Keratinocyte (primary cell): ENCODE data around the gene TBRG4. TPM values are rescaled to one million over a fixed set of nuclear protein-coding genes. Genes with fewer than 3 reads are reported as not detected.

Source experiments
- DNase-seq: peaks from one replicate; pipeline ENCODE4 v3.0.0-alpha.2; 2011; ENCODE audit warnings: low read depth, missing footprints, low spot score
- FAIRE-seq: peaks from 2 replicates; lab custom pipeline; 2011; peaks lifted over from hg19 to GRCh38; lab: Jason Lieb, UNC
- H2AFZ ChIP-seq: 2 replicates; pipeline ENCODE4 v1.6.0; 2012; ENCODE audit warnings: low read length, control low read depth, inconsistent platforms; ENCODE audit not compliant: control insufficient read depth
- H3K27ac ChIP-seq: 2 replicates; pipeline ENCODE4 v1.5.1; 2011; ENCODE audit warnings: low read length; ENCODE audit not compliant: control insufficient read depth, insufficient read depth
- H3K27me3 ChIP-seq: 3 replicates; pipeline ENCODE4 v1.6.0; 2011; ENCODE audit warnings: low read length; ENCODE audit not compliant: control insufficient read depth, insufficient read depth; ENCODE audit errors: extremely low read depth
- H3K36me3 ChIP-seq, 2 experiments: 2 replicates in 1 of 2; 3 replicates in 1 of 2; pipeline ENCODE4 v1.5.1; 2011; ENCODE audit warnings: low read length in 2 of 2, mild to moderate bottlenecking in 1 of 2; ENCODE audit not compliant: control insufficient read depth in 2 of 2, insufficient read depth in 2 of 2; ENCODE audit errors: extremely low read depth in 1 of 2
- H3K4me1 ChIP-seq: 3 replicates; pipeline ENCODE4 v1.5.1; 2011; ENCODE audit warnings: low read length; ENCODE audit not compliant: control insufficient read depth, insufficient read depth; ENCODE audit errors: extremely low read depth
- H3K4me2 ChIP-seq: 3 replicates; pipeline ENCODE4 v1.6.0; 2011; ENCODE audit warnings: low read depth, low read length; ENCODE audit not compliant: control insufficient read depth, insufficient read depth; ENCODE audit errors: extremely low read depth
- H3K4me3 ChIP-seq, 3 experiments: fragments of 200-600 bp in 1 of 3; sonication (generic) in 1 of 3; 2 replicates in 2 of 3; 3 replicates in 1 of 3; pipeline ENCODE4 v1.5.1; 2011 to 2016; ENCODE audit warnings: low read length in 3 of 3, mild to moderate bottlenecking in 3 of 3, control low read depth in 2 of 3, inconsistent platforms in 1 of 3, low read depth in 1 of 3, mixed read lengths in 1 of 3, mixed run types in 1 of 3, moderate library complexity in 1 of 3; ENCODE audit not compliant: control insufficient read depth in 2 of 3, insufficient read depth in 2 of 3; ENCODE audit errors: extremely low read depth in 1 of 3
- H3K79me2 ChIP-seq: 2 replicates; pipeline ENCODE4 v1.6.0; 2012; ENCODE audit warnings: low read length; ENCODE audit not compliant: control insufficient read depth, insufficient read depth
- H3K9ac ChIP-seq: 3 replicates; pipeline ENCODE4 v1.6.0; 2011; ENCODE audit warnings: low read length; ENCODE audit not compliant: control insufficient read depth, insufficient read depth; ENCODE audit errors: extremely low read depth
- H3K9me1 ChIP-seq: 3 replicates; pipeline ENCODE4 v1.6.0; 2011; ENCODE audit warnings: low read length; ENCODE audit not compliant: control insufficient read depth, insufficient read depth; ENCODE audit errors: extremely low read depth
- H3K9me3 ChIP-seq: 2 replicates; pipeline ENCODE4 v1.5.1; 2012; ENCODE audit warnings: low read depth, low read length; ENCODE audit not compliant: control insufficient read depth
- H4K20me1 ChIP-seq: 3 replicates; pipeline ENCODE4 v1.6.0; 2011; ENCODE audit warnings: low read length; ENCODE audit not compliant: control insufficient read depth, insufficient read depth; ENCODE audit errors: extremely low read depth
- EZH2 ChIP-seq: IDR thresholded peaks from one replicate; pipeline ENCODE4 v1.6.1; 2012; ENCODE audit warnings: inconsistent platforms, mild to moderate bottlenecking, low read length, moderate library complexity
- dilution Hi-C: fragments of 300-500 bp; cut with MboI; formaldehyde crosslinking; loops from one replicate; pipeline ENCODE4 v1.7.0; 2020; ENCODE audit warnings: low sequenced_read_pairs; ENCODE audit not compliant: extremely low pct_ligation_motif_present
- polyA plus RNA-seq, 5 experiments: library from polyadenylated mRNA; depleted of rRNA in 3 of 5; stranded (reverse) in 3 of 5; stranded (forward) in 1 of 5; unstranded in 1 of 5; fragments of >200 nt; gene quantifications; 1 replicate in 1 of 5; 2 replicates in 3 of 5; 3 replicates in 1 of 5; pipeline versions ENCODE4 v1.2.1 to v1.2.3, GENCODE V29; 2011 to 2012; ENCODE audit warnings: missing spikeins in 2 of 5, low read depth in 1 of 5, low replicate concordance in 1 of 5
- TF ChIP-seq, protein P1 (sequence below), 3 experiments: IDR thresholded peaks in 1 of 3; conservative IDR thresholded peaks in 1 of 3; optimal IDR thresholded peaks in 1 of 3; 2 replicates in 2 of 3; 3 replicates in 1 of 3; pipeline versions ENCODE3 to v1.5.1; 2011; ENCODE audit warnings: low read length in 3 of 3, mild to moderate bottlenecking in 3 of 3, moderate library complexity in 2 of 3, control low read depth in 1 of 3, inconsistent platforms in 1 of 3; ENCODE audit not compliant: insufficient read depth in 2 of 3; ENCODE audit errors: extremely low read depth in 1 of 3

Gene TBRG4
- polyA plus RNA-seq, 1 donor (not counting 4 experiments of a cell fraction or from before 2014, with no cell fraction given) = 90.5 TPM

DNA sequence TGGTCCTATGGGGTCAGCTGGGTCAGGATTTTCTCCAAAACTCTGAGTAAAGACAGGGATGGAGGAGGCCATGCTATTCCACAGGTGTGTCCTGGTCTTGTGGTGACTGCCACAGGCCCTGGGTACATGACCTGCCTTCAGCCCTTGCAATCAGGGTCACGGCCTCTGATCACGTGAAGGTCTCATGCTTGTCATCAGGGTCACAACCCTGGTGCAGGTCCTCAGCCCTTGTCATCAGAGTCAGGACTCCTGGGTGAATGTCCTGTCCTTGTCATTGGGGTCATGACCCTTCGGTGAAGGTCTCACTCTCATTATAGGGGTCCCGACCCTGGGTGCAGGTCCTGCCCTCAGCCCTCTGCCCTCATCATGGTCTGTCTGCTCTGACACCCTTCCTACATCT lies 21.9 kb upstream of the TBRG4 start:
- no peaks in the 10 kb centered on the region for H4K20me1 ChIP-seq
- H3K27ac ChIP-seq = no peak overlapping the region
- dilution Hi-C loops = no loop called here
- no peaks in the 10 kb centered on the region for H3K79me2 ChIP-seq
- peaks cover 5% of the 10 kb centered on the region for H3K27me3 ChIP-seq
- DNase-seq = no peak
- H3K9ac ChIP-seq = no peak overlapping the region
- TF ChIP-seq EZH2 = no peak
- TF ChIP-seq, protein P1, sequence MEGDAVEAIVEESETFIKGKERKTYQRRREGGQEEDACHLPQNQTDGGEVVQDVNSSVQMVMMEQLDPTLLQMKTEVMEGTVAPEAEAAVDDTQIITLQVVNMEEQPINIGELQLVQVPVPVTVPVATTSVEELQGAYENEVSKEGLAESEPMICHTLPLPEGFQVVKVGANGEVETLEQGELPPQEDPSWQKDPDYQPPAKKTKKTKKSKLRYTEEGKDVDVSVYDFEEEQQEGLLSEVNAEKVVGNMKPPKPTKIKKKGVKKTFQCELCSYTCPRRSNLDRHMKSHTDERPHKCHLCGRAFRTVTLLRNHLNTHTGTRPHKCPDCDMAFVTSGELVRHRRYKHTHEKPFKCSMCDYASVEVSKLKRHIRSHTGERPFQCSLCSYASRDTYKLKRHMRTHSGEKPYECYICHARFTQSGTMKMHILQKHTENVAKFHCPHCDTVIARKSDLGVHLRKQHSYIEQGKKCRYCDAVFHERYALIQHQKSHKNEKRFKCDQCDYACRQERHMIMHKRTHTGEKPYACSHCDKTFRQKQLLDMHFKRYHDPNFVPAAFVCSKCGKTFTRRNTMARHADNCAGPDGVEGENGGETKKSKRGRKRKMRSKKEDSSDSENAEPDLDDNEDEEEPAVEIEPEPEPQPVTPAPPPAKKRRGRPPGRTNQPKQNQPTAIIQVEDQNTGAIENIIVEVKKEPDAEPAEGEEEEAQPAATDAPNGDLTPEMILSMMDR (optimal IDR thresholded peaks at IDR 0.05 in 1 of 3, IDR thresholded peaks at IDR 0.05 in 1 of 3, conservative IDR thresholded peaks at IDR 0.05 in 1 of 3; ENCODE audit: extremely low read depth in 1 of 3, insufficient read depth in 2 of 3, low read length in 3 of 3) = no peak
- H3K9me3 ChIP-seq = no peaks in the 10 kb centered on the region
- no peak overlapping the region for H2AFZ ChIP-seq
- no peak overlapping the region for H3K4me2 ChIP-seq
- H3K4me1 ChIP-seq = no peaks in the 10 kb centered on the region
- H3K4me3 ChIP-seq = no peak overlapping the region
- H3K36me3 ChIP-seq = no peaks in the 10 kb centered on the region
- H3K9me1 ChIP-seq = no peaks in the 10 kb centered on the region
- FAIRE-seq = no peak

DNA sequence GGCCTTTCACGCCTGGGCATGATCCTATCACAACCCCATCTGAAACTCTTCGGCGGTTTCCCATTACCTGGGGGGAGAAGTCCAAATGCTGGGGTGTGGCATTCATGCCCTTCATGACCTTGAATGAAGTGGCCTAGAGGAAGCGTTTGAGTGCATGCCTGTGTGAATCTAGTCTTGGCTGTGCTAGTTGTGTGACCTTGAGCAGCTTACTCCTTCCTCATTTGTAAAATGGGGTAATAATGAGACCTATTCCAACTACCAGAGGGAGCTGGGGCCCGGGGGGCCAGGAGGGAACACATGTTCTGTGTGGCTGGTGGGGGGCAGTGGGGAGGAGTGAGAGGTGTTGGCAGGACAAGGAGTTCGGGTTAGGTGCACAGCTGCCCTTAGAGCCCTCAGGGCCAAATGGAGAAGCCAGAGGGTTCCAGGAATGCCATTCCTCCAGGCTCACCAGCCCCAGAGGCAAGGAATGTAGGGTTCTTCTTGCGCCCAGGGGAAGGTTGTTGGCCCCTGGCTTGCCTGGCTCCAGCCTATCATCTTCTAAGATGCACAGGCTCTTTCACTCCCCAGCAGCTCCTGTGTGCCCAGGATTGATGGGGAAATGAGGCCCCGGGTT lies 21.3 kb upstream of the TBRG4 start:
- Histone ChIP-seq H3K9ac (no peak overlapping the region), H3K4me1 (no peaks in the 10 kb centered on the region), H3K79me2 (no peaks in the 10 kb centered on the region), H3K36me3 (no peaks in the 10 kb centered on the region), H3K9me3 (no peaks in the 10 kb centered on the region), H2AFZ (no peak overlapping the region), H3K27ac (no peak overlapping the region), H4K20me1 (no peaks in the 10 kb centered on the region), H3K4me3 (no peak overlapping the region), H3K27me3 (peaks cover 5% of the 10 kb centered on the region), H3K4me2 (no peak overlapping the region), H3K9me1 (no peaks in the 10 kb centered on the region)
- dilution Hi-C loops = no loop called here
- no peak for FAIRE-seq
- TF ChIP-seq EZH2 = no peak
- no peak for DNase-seq

DNA sequence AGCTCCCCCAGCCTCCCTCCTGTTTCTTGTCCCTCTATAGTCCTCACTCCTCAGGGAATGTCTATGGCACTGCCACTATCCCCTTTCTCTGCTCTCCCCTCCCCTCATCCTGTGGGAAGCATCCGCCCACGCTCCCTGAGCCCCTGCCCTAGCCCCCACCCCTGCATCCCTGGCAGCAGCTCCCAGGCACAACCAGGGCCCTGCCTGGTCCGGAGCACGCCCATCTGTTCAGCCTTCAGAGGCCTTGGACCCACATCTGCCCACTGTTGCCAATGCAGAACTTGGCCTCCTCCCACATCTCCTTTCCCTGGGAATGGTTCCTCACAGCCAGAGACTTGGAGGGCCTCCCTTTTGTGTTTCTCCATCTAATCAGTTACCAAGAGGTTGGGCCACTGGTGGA lies 20.4 kb upstream of the TBRG4 start:
- no peak overlapping the region for H2AFZ ChIP-seq
- no peaks in the 10 kb centered on the region for H3K9me3 ChIP-seq
- H3K27ac ChIP-seq = no peak overlapping the region
- H3K36me3 ChIP-seq = no peaks in the 10 kb centered on the region
- H3K9ac ChIP-seq = no peak overlapping the region
- dilution Hi-C loops = no loop called here
- H4K20me1 ChIP-seq = no peaks in the 10 kb centered on the region
- H3K4me1 ChIP-seq = no peaks in the 10 kb centered on the region
- no peaks in the 10 kb centered on the region for H3K9me1 ChIP-seq
- H3K4me3 ChIP-seq = no peak overlapping the region
- DNase-seq (no peak), FAIRE-seq (no peak)
- no peak overlapping the region for H3K4me2 ChIP-seq
- TF ChIP-seq EZH2 = no peak
- TF ChIP-seq, protein P1 (optimal IDR thresholded peaks at IDR 0.05 in 1 of 3, IDR thresholded peaks at IDR 0.05 in 1 of 3, conservative IDR thresholded peaks at IDR 0.05 in 1 of 3; ENCODE audit: extremely low read depth in 1 of 3, insufficient read depth in 2 of 3, low read length in 3 of 3) = no peak
- H3K27me3 ChIP-seq = peaks cover 5% of the 10 kb centered on the region
- no peaks in the 10 kb centered on the region for H3K79me2 ChIP-seq
